CD4-positive, alpha-beta memory T cell (primary cell): Measurements from ENCODE around the gene ERLIN1. TPM values are rescaled to one million over a fixed set of nuclear protein-coding genes. Genes with fewer than 3 reads are reported as not detected.

Experiments
- CTCF ChIA-PET: fragments of 350-600 bp; sonication (Branson Sonifier 250); formaldehyde crosslinking; loops from one replicate; lab custom pipeline; 2021; ENCODE audit warnings: inconsistent platforms; ENCODE audit not compliant: partially characterized antibody; lab: Charles Lee
- POLR2A ChIA-PET: fragments of 350-600 bp; sonication (Branson Sonifier 250); formaldehyde crosslinking; loops from one replicate; lab custom pipeline; 2021; ENCODE audit not compliant: partially characterized antibody; lab: Charles Lee
- DNase-seq, 5 donors: peaks; one replicate each; pipeline versions ENCODE4 v3.0.0 to v3.0.0-alpha.2; 2020 to 2022; ENCODE audit warnings: mixed read lengths in 1 of 5
- H3K27ac ChIP-seq: one replicate; pipeline ENCODE4 v1.7.0; 2013; ENCODE audit warnings: low read depth, low read length
- H3K27me3 ChIP-seq: 2 replicates; pipeline ENCODE4 v1.7.0; 2013; ENCODE audit warnings: mild to moderate bottlenecking, low read length, moderate library complexity; ENCODE audit not compliant: insufficient read depth
- H3K36me3 ChIP-seq: 2 replicates; pipeline ENCODE4 v1.7.0; 2013; ENCODE audit warnings: mild to moderate bottlenecking, low read length, moderate library complexity; ENCODE audit not compliant: insufficient read depth
- H3K4me1 ChIP-seq: 2 replicates; pipeline ENCODE4 v1.7.0; 2013; ENCODE audit warnings: mild to moderate bottlenecking, low read length, moderate library complexity; ENCODE audit not compliant: insufficient read depth
- H3K4me3 ChIP-seq, 2 donors: one replicate each; pipeline ENCODE4 v1.7.0; 2013; ENCODE audit warnings: low read length in 2 of 2, mild to moderate bottlenecking in 1 of 2
- H3K9me3 ChIP-seq, 2 donors: one replicate each; pipeline ENCODE4 v1.7.0; 2013; ENCODE audit warnings: low read length in 2 of 2, control low read depth in 1 of 2; ENCODE audit not compliant: control insufficient read depth in 1 of 2
- H3K27ac Mint-ChIP-seq, 7 donors: one replicate each; pipeline ENCODE4 v1.8.0; 2020 to 2021; ENCODE audit warnings: mixed read lengths in 7 of 7, mild to moderate bottlenecking in 6 of 7, inconsistent platforms in 3 of 7, moderate library complexity in 3 of 7
- H3K27me3 Mint-ChIP-seq, 2 donors: one replicate each; pipeline ENCODE4 v1.8.0; 2020 to 2021; ENCODE audit warnings: mixed read lengths in 2 of 2
- H3K36me3 Mint-ChIP-seq, 2 donors: one replicate each; pipeline ENCODE4 v1.8.0; 2020 to 2021; ENCODE audit warnings: mixed read lengths in 2 of 2, inconsistent platforms in 1 of 2, mild to moderate bottlenecking in 1 of 2
- H3K4me1 Mint-ChIP-seq, 4 donors: one replicate each; pipeline ENCODE4 v1.8.0; 2020 to 2021; ENCODE audit warnings: mixed read lengths in 4 of 4, mild to moderate bottlenecking in 1 of 4
- H3K4me3 Mint-ChIP-seq, 8 donors: one replicate each; pipeline ENCODE4 v1.8.0; 2020 to 2021; ENCODE audit warnings: mixed read lengths in 8 of 8, mild to moderate bottlenecking in 7 of 8, moderate library complexity in 6 of 8, inconsistent platforms in 3 of 8
- H3K9me3 Mint-ChIP-seq, 8 donors: one replicate each; pipeline ENCODE4 v1.8.0; 2020 to 2021; ENCODE audit warnings: mixed read lengths in 8 of 8, mild to moderate bottlenecking in 5 of 8, inconsistent platforms in 3 of 8, moderate library complexity in 1 of 8
- intact Hi-C: fragments of 100-400 bp; cut with micrococcal nuclease; formaldehyde crosslinking; loops from one replicate; pipeline ENCODE4 v1.15.1; 2023
- polyA plus RNA-seq, 2 donors: library from polyadenylated mRNA; unstranded; fragments of 300-500 nt; fragmentation: Illumina TruSeq; gene quantifications; one replicate each; pipeline ENCODE4 v1.2.3, GENCODE V29; 2021
- total RNA-seq, 2 experiments: library from RNA; stranded (reverse); gene quantifications; one replicate each; pipeline ENCODE4 v1.2.3, GENCODE V29; 2021

Gene ERLIN1
- total and polyA plus RNA-seq, 4 experiments from 2014 or later, result 7.2 to 15.9 (median 12.0) TPM

DNA sequence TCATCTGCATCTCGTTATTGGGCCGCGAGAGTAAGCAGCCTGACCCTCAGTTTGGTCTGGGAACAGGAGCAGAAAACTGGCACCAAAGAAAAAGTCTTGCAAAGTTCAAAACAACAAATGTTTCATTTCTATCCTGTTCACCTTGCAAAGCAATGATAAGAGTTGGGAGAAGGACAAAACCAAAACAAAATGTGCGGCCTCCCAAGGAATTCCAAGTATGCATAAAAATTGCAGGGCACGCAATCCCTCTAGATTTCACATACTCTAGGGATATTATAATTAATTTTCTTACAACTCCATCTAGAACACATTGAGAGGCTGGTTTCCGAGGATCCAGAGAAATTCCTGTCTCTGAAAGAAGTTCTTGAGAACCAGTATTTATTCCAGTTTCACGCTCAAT, 23.5 kb upstream of the ERLIN1 start:
- H3K9me3 ChIP-seq, result no peaks in the 10 kb centered on the region
- H3K4me3 ChIP-seq, result no peak overlapping the region
- Mint-ChIP-seq H3K36me3 (peaks cover 39 to 61% of the 10 kb centered on the region in 2 donors), H3K27ac (no peak overlapping the region), H3K9me3 (no peaks in the 10 kb centered on the region), H3K27me3 (no peaks in the 10 kb centered on the region), H3K4me1 (peaks cover 5 to 12% (median 9%) of the 10 kb centered on the region in 4 donors), H3K4me3 (no peak overlapping the region)
- H3K4me1 ChIP-seq, result peaks cover 10% of the 10 kb centered on the region
- H3K27ac ChIP-seq, result no peak overlapping the region
- intact Hi-C loops, result no loop called here
- no peaks in the 10 kb centered on the region for H3K27me3 ChIP-seq
- POLR2A ChIA-PET, result interaction anchor here (0.5 kb wide), 1 partner anchor 38 kb away, joined by 3 read pairs; no protein-coding TSS in a partner anchor
- no peak for DNase-seq
- CTCF ChIA-PET, result no interaction called here
- H3K36me3 ChIP-seq, result peaks cover 29% of the 10 kb centered on the region

DNA sequence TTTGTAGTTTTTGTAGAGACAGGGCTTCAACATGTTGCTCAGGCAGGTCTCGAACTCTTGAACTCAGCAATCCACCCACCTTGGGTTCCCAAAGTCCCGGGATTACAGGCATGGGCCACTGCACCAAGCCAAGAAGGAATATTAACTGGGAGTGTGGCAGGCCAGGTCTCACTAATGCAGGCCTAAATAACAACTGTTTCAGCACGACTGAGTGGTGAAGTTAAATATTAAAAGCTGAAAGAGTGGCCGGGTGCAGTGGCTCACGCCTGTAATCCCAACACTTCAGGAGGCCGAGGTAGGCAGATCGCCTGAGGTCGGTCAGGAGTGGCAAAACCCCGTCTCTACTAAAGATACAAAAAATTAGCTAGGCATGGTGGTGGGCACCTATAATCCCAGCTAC, 22.4 kb upstream of the ERLIN1 start:
- Mint-ChIP-seq H3K27me3 (no peaks in the 10 kb centered on the region), H3K4me3 (no peak overlapping the region)

DNA sequence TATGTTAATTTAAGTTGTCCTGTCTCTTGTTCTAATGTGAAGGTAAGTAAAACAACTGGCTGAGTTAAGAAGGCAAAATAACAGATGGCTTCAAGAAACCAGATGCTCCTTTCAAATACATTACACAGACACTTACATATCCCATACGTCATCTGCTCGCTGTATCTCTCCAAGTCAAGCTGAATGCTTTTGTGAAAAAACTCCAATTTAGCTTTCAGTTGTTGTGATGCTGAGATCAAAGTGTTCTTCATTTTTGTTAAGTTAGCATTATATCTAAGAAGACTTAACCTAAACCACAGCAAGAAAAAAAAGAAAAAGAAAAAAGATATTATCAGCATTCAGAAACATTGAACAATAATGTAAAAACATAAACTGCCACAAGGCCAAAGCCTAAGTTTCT, 18.5 kb upstream of the ERLIN1 start:
- DNase-seq, result peak; percentile 15 to 67 (median 34)
- H3K36me3 ChIP-seq, result peaks cover 40% of the 10 kb centered on the region
- Mint-ChIP-seq H3K36me3 (peaks cover 55 to 75% of the 10 kb centered on the region in 2 donors), H3K9me3 (no peaks in the 10 kb centered on the region), H3K4me1 (peaks cover 8 to 18% (median 13%) of the 10 kb centered on the region in 4 donors), H3K27me3 (no peaks in the 10 kb centered on the region), H3K4me3 (no peak overlapping the region), H3K27ac (peak overlapping the region; percentile 3 to 71 (median 25))
- POLR2A ChIA-PET, result no interaction called here
- H3K27ac ChIP-seq, result peak overlapping the region; percentile 8
- peaks cover 17% of the 10 kb centered on the region for H3K4me1 ChIP-seq
- H3K4me3 ChIP-seq, result no peak overlapping the region
- H3K9me3 ChIP-seq, result no peaks in the 10 kb centered on the region
- no peaks in the 10 kb centered on the region for H3K27me3 ChIP-seq
- intact Hi-C loops, result no loop called here
- CTCF ChIA-PET, result interaction anchor here (0.9 to 1.1 kb wide), 2 partner anchors 12 to 28 kb away, joined by 3 read pairs; no protein-coding TSS in a partner anchor

More for the DNA sequence above, 22.4 kb upstream of the ERLIN1 start:
- peaks cover 24% of the 10 kb centered on the region for H3K36me3 ChIP-seq
- H3K4me1 Mint-ChIP-seq, result peaks cover 7 to 18% (median 13%) of the 10 kb centered on the region in 4 donors
- H3K4me1 ChIP-seq, result peaks cover 17% of the 10 kb centered on the region
- no peak overlapping the region for H3K27ac Mint-ChIP-seq
- no peak overlapping the region for H3K27ac ChIP-seq
- no peaks in the 10 kb centered on the region for H3K9me3 ChIP-seq
- ChIA-PET POLR2A (no interaction called here), CTCF (no interaction called here)
- intact Hi-C loops, result no loop called here
- no peak for DNase-seq
- H3K36me3 Mint-ChIP-seq, result peaks cover 41 to 63% of the 10 kb centered on the region in 2 donors
- H3K27me3 ChIP-seq, result no peaks in the 10 kb centered on the region
- no peaks in the 10 kb centered on the region for H3K9me3 Mint-ChIP-seq
- H3K4me3 ChIP-seq, result no peak overlapping the region

DNA sequence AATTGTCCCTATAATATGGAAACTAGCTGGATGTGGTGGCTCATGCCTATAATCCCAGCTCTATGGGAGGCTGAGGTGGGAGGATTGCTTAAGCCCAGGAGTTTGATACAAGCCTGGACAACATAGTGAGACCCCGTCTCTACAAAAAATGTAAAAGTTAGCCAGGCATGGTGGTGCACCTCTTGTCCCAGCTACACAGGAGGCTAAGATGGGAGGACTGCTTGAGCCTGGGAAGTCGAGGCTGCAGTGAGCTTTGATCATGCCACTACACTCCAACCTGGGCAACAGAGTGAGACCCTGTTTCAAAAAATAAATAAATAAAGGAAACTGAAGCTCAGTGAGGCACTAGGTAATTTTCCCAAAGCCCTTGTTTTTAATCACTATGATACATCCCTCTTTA, 15.7 kb upstream of the ERLIN1 start:
- Histone ChIP-seq H3K36me3 (peaks cover 46% of the 10 kb centered on the region), H3K4me3 (no peak overlapping the region), H3K9me3 (no peaks in the 10 kb centered on the region), H3K27me3 (no peaks in the 10 kb centered on the region), H3K4me1 (peaks cover 17% of the 10 kb centered on the region), H3K27ac (no peak overlapping the region)
- peaks cover 8 to 18% (median 13%) of the 10 kb centered on the region in 4 donors for H3K4me1 Mint-ChIP-seq
- no peak overlapping the region for H3K4me3 Mint-ChIP-seq
- no peak overlapping the region for H3K27ac Mint-ChIP-seq
- CTCF ChIA-PET, result no interaction called here
- peaks cover 55 to 80% of the 10 kb centered on the region in 2 donors for H3K36me3 Mint-ChIP-seq
- POLR2A ChIA-PET, result no interaction called here
- H3K27me3 Mint-ChIP-seq, result no peaks in the 10 kb centered on the region
- H3K9me3 Mint-ChIP-seq, result peaks cover 0 to 2% (median 0%) of the 10 kb centered on the region in 8 donors
- intact Hi-C loops, result no loop called here
- DNase-seq, result no peak

DNA sequence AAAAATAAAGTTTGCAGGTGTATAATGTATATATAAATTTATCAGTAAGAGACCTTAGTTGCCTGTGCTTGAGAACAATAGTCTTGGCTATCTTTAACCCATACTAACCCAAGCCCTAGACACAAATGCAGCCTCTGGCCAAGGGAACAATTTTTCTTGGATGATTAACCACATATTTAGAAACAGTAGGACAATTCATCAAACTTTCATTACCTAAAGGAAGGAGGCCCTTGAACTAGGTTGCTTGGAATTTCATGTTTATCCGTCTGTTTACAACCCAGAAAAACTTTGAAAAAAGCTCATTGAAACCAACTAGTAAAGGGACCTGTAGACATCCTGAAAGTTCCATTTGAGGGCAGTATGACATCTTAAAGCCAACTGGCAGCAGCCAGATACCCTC, 8.9 kb upstream of the ERLIN1 start:
- no peak for DNase-seq
- Mint-ChIP-seq H3K4me3 (no peak overlapping the region), H3K36me3 (peaks cover 43 to 62% of the 10 kb centered on the region in 2 donors), H3K9me3 (peaks cover 0 to 2% (median 0%) of the 10 kb centered on the region in 8 donors), H3K27me3 (no peaks in the 10 kb centered on the region), H3K27ac (no peak overlapping the region), H3K4me1 (peaks cover 1 to 12% (median 6%) of the 10 kb centered on the region in 4 donors)
- H3K27ac ChIP-seq, result no peak overlapping the region
- H3K27me3 ChIP-seq, result no peaks in the 10 kb centered on the region
- intact Hi-C loops, result no loop called here
- no peaks in the 10 kb centered on the region for H3K9me3 ChIP-seq
- ChIA-PET POLR2A (interaction anchor here (2.3 kb wide), 1 partner anchor 8 kb away, joined by 9 read pairs; the partner anchor contains the start of gene ERLIN1), CTCF (interaction anchor here (1.5 kb wide), 1 partner anchor 21 kb away, joined by 3 read pairs; no protein-coding TSS in a partner anchor)
- H3K4me3 ChIP-seq, result no peak overlapping the region
- peaks cover 41% of the 10 kb centered on the region for H3K36me3 ChIP-seq
- H3K4me1 ChIP-seq, result no peaks in the 10 kb centered on the region

DNA sequence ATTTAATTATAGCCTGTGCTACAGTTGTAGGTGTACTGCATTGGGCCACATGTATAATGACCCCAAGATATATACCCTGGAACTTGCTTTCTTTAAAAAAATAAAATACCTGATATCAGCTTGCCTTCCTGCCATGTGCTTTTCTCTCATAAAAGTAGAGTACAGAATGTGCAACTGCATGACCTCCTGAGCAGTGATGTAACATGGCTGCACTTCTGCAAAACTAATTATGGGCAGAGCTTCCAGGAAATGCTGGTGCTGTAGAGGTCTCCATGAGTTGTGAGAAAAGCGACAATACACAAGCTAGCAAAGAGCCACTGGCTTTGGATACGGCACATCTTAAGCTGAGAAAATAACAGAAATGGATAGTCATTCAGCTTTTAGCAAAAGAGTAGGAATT, 6.5 kb upstream of the ERLIN1 start:
- H3K4me1 ChIP-seq, result peaks cover 7% of the 10 kb centered on the region
- no peak overlapping the region for H3K27ac ChIP-seq
- H3K4me3 ChIP-seq, result no peak overlapping the region
- no peak for DNase-seq
- no peaks in the 10 kb centered on the region for H3K9me3 Mint-ChIP-seq
- no peak overlapping the region for H3K27ac Mint-ChIP-seq
- no peaks in the 10 kb centered on the region for H3K27me3 Mint-ChIP-seq
- H3K4me3 Mint-ChIP-seq, result no peak overlapping the region
- peaks cover 31% of the 10 kb centered on the region for H3K36me3 ChIP-seq
- peaks cover 38 to 53% of the 10 kb centered on the region in 2 donors for H3K36me3 Mint-ChIP-seq
- H3K9me3 ChIP-seq, result no peaks in the 10 kb centered on the region
- intact Hi-C loops, result no loop called here
- CTCF ChIA-PET, result no interaction called here
- POLR2A ChIA-PET, result no interaction called here
- H3K27me3 ChIP-seq, result no peaks in the 10 kb centered on the region
- H3K4me1 Mint-ChIP-seq, result peaks cover 10 to 28% (median 13%) of the 10 kb centered on the region in 4 donors

DNA sequence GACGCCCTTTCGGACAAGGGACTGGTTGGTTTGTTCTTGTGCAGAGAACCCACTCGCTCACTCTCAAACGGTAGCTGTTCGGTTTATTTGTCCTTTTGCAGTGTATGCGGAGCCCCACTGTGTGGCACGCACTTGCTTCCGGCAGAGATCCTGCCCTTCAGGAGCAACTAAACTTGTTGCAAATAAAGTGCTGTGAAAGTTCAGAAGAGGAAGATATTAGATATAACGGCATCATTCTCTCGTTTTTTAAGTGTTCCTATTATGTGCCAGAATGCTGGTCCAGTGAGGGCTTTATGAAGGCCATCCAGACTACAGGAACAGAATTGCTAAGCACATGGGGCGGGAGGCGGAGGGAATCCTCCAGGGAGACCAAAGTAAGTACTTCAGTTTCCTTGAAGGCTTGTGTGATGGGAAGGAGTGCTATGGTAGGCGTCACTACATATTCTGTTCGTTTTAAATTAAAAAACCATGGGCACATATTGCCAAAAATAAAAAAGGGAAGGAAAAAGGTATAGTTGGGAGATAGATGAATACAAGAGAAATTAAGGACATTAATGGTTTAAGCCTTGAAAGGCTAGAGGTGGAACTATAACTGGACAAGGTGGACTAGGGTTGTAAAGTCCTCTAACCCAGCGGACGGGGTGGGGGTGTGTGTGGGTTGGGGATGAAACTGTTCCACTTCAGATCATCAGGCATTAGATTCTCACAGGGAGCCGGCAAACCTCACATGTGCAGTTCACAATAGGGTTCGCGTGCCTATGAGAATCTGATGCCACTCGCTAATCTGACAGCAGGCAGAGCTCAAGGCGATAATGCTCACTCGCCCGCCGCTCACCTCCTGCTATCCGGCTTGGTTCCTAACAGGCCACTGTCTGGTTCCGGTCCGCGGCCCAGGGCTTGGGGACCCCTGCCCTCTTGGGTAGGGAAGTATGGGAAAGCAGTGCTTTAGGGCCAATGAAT, 704 bp upstream of the ERLIN1 start:
- CTCF ChIA-PET, result no interaction called here

More for the DNA sequence above, 704 bp upstream of the ERLIN1 start:
- Histone ChIP-seq H3K9me3 (no peaks in the 10 kb centered on the region), H3K36me3 (peaks cover 21% of the 10 kb centered on the region), H3K4me1 (peaks cover 38% of the 10 kb centered on the region), H3K27ac (peak overlapping the region; percentile 72), H3K4me3 (peak overlapping the region; percentile 80 to 98), H3K27me3 (no peaks in the 10 kb centered on the region)
- intact Hi-C loops, result loop anchor here (1.0 to 5.0 kb wide), 4 partner anchors 18 to 101 kb away; partner anchors contain the start of genes BLOC1S2, CHUK and CWF19L1
- POLR2A ChIA-PET, result interaction anchor here (0.6 to 1.8 kb wide), 7 partner anchors 9 to 349 kb away, joined by 3 to 9 read pairs (median 4); partner anchors contain the start of genes CHUK and HIF1AN
- peaks cover 37 to 72% (median 51%) of the 10 kb centered on the region in 4 donors for H3K4me1 Mint-ChIP-seq
- peak in 1 of 5 donors; percentile 48 for DNase-seq
- peaks cover 23 to 53% of the 10 kb centered on the region in 2 donors for H3K36me3 Mint-ChIP-seq
- peaks cover 0 to 2% (median 0%) of the 10 kb centered on the region in 8 donors for H3K9me3 Mint-ChIP-seq
- no peaks in the 10 kb centered on the region for H3K27me3 Mint-ChIP-seq
- H3K27ac Mint-ChIP-seq, result peak overlapping the region; percentile 90 to 98 (median 97)
- peak overlapping the region; percentile 93 to 98 (median 96) for H3K4me3 Mint-ChIP-seq
